SK-N-DZ (cell line): ENCODE data around the gene DGKB.
A peak's percentile ranks its signal among the peaks of the same experiment; 100 is the strongest.

Source experiments
- DNase-seq: peaks from one replicate; pipeline ENCODE4 v3.0.0-alpha.2; 2015; ENCODE audit warnings: low spot score

DGKB gene

DNA sequence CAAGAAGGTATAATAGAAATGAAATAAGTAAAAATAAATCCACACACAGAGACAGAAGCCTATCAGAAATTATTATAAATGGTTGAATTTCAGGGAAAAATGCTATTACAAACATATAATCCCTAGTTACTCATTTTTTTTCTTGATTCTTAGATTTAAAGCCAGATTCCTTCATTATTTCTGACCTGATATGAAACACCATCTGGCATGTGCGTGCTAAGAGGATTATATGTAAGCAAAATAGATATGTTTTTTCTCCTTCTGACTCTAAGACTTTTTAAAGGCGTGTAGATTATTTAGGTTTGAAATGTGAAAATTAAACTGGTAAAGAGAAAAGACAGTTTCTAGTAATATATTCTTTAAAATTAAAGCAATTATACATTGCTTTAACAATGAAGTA is 676.4 kb downstream of the DGKB start:
- no peak for DNase-seq

DNA sequence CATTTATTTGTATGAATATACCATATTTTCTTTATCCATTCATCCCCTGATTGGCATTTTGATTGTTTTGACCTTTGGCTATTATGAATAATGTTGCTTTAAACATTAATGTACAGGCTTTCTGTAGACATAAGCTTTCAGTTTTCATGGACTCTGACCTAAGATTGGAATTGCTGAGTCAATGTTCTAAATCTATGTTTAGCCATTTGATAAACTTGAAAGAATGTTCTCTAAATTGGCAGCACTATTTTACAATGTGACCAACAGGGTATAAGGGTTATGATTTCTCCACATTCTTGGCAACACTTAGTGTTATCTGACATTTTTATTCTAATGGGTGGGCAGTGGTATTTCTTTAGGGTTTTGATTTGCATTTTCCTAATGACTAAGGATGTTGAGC is 683.4 kb downstream of the DGKB start:
- DNase-seq: no peak

DNA sequence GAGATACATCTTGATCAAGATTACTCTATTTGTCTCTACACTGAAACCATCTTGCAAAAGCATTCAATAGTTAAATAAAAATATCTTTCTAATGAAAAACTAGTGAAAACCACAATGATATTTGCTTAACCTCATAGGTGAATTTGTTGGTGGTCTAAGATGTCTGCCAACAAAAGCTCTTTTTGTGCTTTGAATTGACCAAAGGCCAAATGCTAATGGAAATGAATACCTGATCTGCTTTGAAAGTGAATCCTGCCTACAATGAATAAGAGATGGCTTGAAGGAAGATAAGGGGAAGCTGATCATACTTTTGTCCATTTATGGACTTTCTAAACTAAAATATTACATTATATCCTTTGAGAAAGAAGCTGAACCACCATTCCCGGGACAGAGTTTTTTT is 684.2 kb downstream of the DGKB start:
- DNase-seq: no peak

DNA sequence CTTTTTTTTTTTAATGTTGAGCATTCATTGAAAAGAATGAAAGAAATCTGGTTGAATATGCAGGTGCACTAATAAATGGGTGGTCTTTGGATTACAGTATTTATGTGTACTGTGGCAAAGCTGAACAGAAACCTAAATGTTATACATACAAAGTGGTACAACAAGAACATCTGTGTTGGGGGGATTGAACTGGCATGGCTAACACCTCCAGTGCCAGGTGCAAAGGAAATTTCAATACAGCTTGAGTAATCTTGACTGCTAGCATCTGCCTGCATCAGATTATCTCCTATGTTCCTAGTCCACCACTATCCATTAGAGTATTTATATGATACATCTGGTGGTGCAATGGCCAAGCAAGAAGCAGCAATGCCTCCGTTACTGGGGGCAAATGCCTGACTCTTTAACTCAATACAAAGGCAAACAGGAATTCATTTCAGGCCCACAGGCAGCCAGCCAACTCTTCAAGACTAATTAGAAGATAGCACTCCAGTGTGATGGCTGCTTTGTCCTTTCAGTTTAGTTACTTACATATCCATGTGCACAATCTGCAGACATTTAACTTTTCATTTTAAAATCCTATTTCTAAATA is 692.6 kb downstream of the DGKB start:
- no peak for DNase-seq

DNA sequence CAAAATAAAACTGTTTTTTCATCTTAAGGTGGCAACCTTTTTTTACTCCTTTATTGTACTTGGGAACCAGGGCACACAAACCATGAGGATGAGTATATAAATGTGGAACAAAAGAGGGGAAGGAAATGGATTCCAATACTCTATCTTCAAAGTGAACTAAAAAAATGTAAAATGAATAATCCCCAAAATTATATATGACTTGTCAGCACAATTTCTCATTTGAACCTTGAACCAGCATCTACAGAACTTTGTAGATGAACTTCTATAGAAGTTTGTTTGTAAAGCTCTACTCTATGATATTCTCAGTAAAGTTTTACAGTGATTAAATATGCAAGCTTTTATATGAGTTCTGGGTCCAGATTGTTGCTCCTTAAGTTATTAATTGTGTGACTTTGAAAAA is 694.8 kb downstream of the DGKB start:
- DNase-seq: no peak

DNA sequence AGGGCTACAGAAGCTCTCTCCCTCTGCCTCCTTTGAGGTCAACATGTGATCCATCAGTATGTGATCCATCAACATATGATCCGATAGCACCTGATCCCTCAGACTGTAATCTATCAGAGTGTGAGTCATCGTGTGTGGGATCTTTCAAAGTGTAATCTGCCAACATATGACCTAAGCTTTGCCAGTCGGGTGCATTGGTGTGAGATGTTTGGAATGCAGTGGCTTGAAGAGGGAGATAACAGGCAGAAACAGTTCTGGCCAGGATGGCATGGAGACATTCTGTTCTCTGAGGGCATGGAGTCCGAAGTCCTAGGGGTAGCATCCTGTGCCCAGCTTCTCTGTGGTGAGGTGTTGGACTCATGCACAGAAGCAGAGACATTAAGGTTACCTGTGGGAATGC is 695.4 kb downstream of the DGKB start:
- DNase-seq: no peak

DNA sequence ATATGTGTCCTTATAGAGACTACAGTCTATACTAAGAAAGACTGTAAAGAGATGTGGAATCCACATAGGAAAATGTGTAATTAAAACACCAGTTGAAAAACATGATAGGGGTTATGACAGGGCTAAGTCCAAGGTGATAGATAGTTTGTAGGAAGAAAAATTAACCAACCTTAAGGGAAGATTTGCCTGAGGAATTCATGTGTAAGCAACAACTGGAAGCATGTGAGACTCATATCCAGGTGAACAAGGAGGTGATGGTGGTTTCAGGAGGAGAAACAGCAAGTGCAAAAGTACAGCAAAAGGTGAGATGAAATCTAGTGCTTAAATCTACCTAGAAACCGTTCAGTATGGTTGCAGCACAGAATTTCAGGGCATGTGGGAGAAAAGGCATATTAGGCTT is 696.4 kb downstream of the DGKB start:
- DNase-seq: no peak

DNA sequence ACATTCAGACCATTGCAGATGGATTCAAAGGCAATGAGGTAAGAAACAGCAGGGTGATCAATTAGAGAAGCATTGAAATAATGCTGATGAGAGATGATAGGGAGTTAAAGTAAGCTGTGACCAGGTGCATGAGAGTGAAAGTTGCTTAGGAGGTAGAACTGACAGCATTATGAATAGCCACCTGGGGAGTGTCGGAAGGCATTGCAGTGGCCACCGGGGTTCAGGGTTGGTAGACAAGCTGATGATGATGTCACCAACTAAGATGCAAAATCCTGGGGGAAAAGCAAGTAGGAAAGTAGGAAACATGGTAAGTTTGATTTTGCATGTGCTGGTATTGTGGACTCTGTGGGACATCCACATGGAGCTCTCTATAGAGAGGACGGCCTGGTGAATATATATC is 701.2 kb downstream of the DGKB start:
- no peak for DNase-seq

DNA sequence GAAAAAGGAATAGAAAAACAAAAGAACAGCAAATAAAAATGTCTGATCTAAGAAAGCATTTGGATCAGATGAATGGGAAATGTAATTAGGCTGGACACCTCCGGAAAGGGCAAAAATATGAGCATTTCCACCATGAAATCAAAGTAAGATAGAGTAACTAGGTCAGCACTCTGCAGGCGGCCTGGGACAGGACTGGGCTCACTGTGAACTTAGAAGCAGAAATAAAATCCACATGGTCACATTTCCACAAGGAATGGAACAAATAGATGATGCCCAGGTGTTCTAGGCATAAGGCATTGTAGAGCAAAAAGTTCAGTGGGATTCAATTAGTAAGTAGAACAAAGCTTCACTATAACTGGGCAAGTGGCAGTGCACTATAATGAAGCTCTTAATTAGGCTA is 703.2 kb downstream of the DGKB start:
- no peak for DNase-seq

DNA sequence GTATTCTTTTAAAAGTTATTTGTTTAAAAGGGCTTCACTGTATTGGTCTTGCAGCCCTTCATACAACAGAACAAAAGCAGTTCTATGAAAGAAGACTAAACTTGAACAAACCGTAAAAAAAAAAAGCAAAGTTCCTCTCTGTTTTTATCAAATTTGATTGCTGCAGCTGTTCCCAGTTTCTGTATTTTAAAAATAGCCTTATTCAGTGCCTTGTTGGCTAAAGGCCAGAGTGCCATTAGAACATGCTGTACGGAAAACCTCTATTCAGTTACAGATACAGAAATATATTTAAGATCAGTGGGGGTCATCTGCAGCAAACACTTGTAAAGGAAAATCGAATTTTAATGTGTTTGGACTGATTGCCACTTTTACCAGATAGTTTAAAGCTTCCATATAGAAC is 705.3 kb downstream of the DGKB start:
- no peak for DNase-seq

DNA sequence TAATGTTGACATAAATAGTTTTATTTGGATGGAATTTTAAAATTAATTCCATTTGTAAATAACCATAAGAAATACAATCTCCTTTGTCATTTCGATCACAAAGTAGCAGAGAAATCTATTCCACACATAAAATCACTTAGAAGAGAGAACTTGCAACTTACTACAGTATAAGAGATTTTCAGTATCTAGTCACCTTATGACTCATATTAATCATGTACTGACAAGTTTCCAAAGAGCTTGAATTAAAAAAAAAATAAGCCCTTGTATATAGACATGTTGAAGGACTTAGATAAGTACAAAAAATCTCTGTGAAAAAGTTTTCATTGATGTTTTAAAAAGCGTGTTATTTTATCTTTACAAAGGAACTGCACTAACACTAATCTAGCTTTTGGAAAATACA is 706.0 kb downstream of the DGKB start:
- DNase-seq: no peak

DNA sequence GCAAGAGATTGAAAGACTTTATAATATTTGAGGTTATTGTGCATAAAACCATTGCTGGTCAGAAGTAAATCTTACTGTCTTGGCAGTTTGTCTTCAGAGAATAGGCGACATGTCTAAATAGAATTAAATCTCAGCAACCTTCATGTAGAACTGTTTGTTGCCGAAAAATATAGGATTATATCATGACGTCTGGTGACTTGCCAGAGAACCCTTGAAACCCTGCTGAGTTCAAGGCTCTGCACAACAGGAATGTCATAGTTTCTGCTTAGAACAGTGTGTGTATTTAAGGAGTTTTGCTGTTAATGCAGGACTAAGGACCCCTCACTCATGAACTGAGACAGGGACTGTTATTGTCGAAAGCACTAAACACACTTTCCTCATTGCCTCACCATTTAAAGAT is 706.7 kb downstream of the DGKB start:
- DNase-seq: no peak

DNA sequence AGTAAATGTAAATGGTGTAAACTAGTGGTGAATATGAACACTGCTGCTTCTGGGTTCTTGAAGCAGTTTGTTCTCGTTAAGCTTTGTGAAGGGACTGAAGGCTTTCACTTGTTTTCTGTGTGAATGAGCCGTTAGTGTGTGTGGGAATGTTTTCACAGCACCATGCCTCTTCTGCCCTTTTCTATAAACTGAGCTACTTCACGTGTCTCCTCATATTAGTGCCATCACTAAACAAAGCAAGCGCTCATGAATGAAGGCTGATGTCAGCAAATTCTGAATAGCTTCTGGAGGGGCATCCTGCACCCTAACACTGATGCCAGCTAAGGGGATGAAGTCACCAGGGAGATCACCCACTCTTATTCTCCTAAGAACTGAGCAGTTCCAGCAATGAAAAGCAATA is 707.5 kb downstream of the DGKB start:
- DNase-seq: no peak

DNA sequence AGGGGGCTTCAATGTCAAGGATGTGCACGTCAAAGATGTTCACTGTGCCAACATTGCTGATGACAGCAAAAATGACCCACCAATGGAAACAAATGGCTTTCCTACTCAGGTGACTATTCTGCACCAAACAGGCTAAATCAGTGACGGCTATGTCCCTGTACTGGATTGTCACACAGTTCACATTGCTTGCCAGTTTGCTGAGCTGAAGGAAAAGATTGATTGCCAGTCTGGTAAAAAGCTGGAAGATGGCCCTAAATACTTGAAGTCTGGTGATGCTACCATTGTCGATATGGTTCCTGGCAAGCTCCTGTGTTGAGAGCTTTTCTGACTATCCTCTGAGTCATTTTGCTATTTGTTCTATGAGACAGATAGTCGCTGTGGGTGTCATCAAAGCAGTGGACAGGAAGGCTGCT is 710.9 kb downstream of the DGKB start:
- DNase-seq: no peak

DNA sequence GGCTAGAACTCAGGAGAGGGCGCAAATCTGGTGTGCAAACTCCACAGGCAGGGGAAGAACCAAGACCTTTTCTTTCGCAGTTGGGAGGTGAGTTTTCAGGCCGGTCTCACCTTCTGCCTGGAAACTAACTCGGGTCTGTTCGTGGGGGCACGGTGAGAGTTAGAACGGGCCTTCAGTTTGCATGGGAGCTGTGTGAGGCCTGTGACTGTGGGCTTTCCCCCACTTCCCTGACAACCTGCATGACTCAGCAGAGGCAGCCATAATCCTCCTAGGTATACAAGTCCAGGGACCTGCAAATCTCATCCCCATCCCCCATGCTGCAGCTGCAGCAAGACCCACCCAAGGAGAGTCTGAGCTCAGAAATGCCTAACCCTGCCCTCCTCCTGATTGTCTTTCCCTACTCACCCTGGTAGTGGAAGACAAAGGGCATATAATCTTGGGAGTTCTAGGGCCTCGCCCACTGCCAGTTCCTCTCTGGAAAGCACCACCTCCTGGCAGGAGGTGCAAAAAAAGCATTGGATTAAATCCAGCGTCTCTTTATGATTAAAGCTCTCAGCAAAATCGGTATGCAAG is 718.2 kb downstream of the DGKB start:
- no peak for DNase-seq

DNA sequence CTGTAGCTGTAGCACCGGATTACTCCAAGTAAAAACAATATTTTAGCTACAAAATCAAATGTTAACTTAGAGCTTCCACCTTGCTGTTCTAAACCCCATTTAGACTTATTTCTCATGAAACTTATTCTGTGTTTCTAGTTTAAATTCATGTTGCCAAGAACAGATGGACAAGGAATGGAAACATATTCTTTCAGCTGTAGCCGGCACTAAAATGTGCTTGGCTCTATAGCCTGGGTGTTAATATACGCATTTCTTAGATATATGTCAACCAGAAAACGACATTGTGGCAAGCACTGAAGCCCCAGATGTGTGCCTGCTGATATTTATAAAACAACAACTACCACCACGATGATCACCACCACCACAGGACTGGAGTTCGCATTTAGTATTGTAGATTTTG is 722.8 kb downstream of the DGKB start:
- DNase-seq: no peak

DNA sequence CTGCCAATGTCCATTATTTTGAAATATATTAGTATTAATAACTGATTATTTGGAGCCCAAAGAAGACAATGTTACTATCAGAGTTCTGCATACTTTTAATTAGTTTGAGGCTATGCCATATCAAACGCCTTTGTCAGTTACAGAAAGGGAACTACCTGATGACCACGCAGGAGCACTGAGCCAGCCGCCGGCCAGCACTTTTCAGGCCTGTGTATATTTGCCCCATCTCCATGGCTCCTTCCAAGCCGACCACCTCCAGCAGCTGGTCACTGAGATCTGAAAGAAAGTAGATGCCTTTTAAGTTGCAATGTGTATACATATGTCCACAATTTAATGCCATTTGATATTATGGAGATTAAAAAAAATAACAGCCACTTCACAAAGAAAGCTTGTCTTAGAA is 724.7 kb downstream of the DGKB start:
- DNase-seq: no peak

DNA sequence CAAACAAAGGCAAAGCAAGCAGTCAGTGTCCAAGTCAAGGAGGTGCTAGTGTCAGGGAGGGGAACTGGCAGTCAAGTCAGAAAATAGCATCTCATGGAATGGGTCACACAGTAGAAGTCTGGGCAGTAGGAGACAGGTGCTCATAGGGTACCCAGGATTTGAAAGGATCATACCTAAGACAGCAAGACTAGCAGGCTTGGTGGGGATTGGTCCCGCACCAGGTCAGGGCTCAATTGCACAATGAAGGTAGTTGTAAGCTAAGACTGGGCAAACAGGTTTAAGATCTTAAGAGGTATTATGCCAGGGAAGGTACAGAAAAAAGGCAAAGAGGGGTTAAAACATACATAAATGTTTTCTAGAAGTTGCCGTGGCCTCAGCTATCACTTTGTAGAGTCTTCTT is 731.7 kb downstream of the DGKB start:
- DNase-seq: no peak

DNA sequence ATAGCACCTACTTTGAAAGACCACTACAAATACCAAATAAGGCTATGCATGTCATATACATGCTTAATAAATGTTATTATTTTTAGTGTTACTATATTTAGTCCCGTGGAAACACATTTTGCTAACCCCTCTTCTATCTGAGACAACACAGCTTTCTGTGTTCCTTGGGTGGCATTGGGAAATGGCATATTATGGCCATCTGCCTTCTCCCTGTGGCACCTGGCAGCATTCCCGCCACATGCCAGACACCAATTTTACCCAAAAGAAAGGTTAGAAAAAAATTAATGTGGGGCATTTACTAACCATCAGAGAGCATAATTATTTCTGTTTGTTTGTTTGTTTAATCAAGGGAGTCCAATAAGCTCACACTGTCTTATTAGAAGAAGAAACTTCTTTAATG is 744.4 kb downstream of the DGKB start:
- no peak for DNase-seq

DNA sequence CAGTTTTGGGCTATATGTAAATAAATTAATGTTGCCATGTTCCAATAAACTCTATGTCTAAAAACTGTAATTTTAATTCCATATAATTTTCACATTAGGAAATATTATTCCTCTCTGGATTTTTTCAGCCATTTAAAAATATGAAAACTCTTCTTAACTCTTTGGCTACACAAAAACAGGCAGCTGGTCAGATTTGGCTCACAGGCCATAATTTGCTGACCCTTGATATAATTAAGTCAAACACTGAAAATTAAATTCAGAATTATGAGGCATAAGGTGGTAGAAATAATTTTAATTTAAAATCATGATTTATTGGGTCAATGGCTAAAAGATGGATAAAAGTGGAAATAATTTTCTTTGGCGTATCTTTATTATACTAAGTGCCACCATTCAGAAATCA is 746.1 kb downstream of the DGKB start:
- no peak for DNase-seq

DNA sequence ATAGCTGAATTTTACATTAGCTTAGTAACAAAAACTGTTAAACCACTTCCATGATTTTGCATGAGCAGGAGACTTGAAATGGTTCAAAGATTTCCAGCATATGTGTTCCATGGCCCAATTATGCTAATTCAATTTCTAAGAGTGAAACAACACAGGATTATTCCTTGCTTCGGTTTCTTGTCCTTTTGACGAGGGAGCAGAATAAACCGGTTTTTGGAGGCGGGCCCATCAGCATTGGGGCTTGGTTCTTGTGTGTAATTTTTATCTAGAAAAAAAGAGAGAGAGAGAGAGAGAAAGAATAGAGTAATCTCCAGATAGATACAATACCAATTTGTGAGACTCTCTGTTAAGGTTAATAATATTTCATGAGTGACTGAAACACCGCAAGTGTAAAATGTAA is 753.6 kb downstream of the DGKB start:
- DNase-seq: peak; percentile 3

DNA sequence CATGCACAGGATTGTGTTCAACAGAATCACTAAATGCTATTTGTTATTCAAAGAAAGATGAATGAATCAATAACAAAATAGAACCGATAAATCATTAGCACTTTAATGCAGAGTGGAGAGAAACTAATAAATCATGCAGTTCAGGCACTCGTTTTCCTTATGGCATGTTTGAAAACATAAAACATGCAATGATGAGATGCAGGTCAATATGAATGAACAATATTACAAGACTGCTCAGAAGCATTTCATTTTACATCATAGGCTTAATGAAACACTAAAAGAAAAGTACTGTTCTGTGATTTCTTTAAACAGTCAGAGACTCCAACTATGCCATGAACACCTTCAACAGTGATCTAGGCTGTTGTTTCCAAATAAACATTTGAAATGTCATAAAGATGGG is 755.0 kb downstream of the DGKB start:
- DNase-seq: no peak

DNA sequence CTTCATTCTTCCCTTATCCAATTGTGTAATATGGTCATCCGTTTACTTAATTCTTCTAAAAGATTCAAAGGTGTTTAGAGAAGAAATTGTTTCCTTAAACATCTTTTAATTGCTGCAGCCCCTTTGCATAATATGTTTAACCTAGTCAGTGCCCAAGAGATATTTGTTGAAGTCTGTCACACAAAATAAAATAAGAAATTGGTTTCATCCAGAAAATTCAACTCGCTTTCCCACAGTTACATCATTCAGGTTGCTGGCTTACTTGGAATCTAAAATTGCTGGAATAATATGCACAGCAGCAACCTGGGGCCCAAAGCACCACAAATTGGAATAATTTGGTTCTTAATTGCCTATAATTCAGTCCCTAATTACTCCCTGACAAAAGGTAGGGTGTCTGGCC is 758.0 kb downstream of the DGKB start:
- no peak for DNase-seq

DNA sequence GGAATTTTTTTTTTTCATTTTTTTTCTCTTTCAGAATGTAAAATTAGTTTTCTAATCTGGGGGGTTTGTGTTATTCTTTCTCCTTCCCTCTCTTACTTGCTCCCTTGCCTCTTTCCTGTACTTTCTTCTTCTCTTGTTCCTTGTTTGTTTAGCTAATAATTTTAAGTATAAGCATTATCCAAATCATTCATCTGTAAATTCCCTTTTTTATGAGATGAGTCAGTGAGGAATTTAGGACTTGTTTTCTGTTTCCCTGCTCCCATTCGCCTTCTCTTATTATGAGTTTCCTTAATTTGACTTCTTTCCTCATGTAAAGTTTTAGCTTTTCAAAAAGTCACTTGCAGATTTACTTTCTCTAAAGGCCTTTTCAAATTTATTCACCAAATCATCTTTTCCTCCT is 758.4 kb downstream of the DGKB start:
- no peak for DNase-seq
